DOHH2 (cell line): ENCODE data around the gene LRRC40.

ENCODE experiments used
- H3F3A ChIP-seq: fragments of 200-600 bp; sonication (generic), shearing (Covaris generic); 2 replicates; pipeline ENCODE4 v1.6.0; 2016; ENCODE audit warnings: antibody characterized with exemption, mild to moderate bottlenecking; ENCODE audit not compliant: control insufficient read depth, insufficient read depth
- H3K27ac ChIP-seq: fragments of 200-600 bp; sonication (generic); 2 replicates; pipeline ENCODE4 v1.5.1; 2014; ENCODE audit warnings: low read depth, mild to moderate bottlenecking, low read length, moderate library complexity
- H3K27me3 ChIP-seq: fragments of 200-600 bp; sonication (generic); 2 replicates; pipeline ENCODE4 v1.6.1; 2014; ENCODE audit warnings: mild to moderate bottlenecking, low read length, mixed read lengths; ENCODE audit not compliant: control insufficient read depth
- H3K36me3 ChIP-seq: fragments of 200-600 bp; sonication (generic); 2 replicates; pipeline ENCODE4 v1.6.1; 2014; ENCODE audit warnings: mild to moderate bottlenecking, low read length, moderate library complexity, mixed read lengths; ENCODE audit not compliant: control insufficient read depth
- H3K4me1 ChIP-seq: fragments of 200-600 bp; sonication (generic); 2 replicates; pipeline ENCODE4 v1.6.1; 2014; ENCODE audit warnings: mild to moderate bottlenecking, low read length, mixed read lengths; ENCODE audit not compliant: control insufficient read depth
- H3K4me2 ChIP-seq: fragments of 200-600 bp; sonication (generic); 2 replicates; pipeline ENCODE4 v1.6.0; 2014; ENCODE audit warnings: mild to moderate bottlenecking, low read length, moderate library complexity
- H3K4me3 ChIP-seq: fragments of 200-600 bp; sonication (generic); 2 replicates; pipeline ENCODE4 v1.5.1; 2014; ENCODE audit warnings: mild to moderate bottlenecking, low read length, mixed read lengths
- H3K79me2 ChIP-seq: fragments of 200-600 bp; sonication (generic); 2 replicates; pipeline ENCODE4 v1.6.1; 2014; ENCODE audit warnings: mild to moderate bottlenecking, low read length, mixed read lengths; ENCODE audit not compliant: control insufficient read depth
- H3K9me2 ChIP-seq: fragments of 200-600 bp; sonication (generic); replicated peaks from 2 replicates; pipeline ENCODE4 v1.6.1; 2014; ENCODE audit warnings: mild to moderate bottlenecking, low read length, mixed read lengths; ENCODE audit not compliant: control insufficient read depth
- H3K9me3 ChIP-seq: fragments of 200-600 bp; sonication (generic); 2 replicates; pipeline ENCODE4 v1.6.1; 2014; ENCODE audit warnings: antibody characterized with exemption, low read length, mixed read lengths; ENCODE audit not compliant: control insufficient read depth, insufficient read depth
- H4K20me1 ChIP-seq: fragments of 200-600 bp; sonication (generic); 2 replicates; pipeline ENCODE4 v1.6.0; 2014; ENCODE audit warnings: low read depth, mild to moderate bottlenecking, antibody characterized with exemption, low read length, moderate library complexity; ENCODE audit not compliant: control insufficient read depth, insufficient read depth
- CTCF ChIP-seq: fragments of 200-600 bp; sonication (generic); IDR thresholded peaks from one replicate; pipeline ENCODE4 v1.5.1; 2014; ENCODE audit warnings: antibody characterized with exemption, mild to moderate bottlenecking, low read depth, low read length; ENCODE audit not compliant: poor library complexity, severe bottlenecking
- EZH2phosphoT487 ChIP-seq: fragments of 200-600 bp; sonication (generic); IDR thresholded peaks from 2 replicates; pipeline ENCODE4 v1.6.1; 2017; ENCODE audit warnings: borderline replicate concordance, mild to moderate bottlenecking, antibody characterized with exemption, low read length, moderate library complexity, mixed read lengths

LRRC40 gene

GRCh38 chr1:70146488-70146887 is 58.9 kb downstream of the LRRC40 start:
- peaks cover 15% of the 10 kb centered on the region for H3K36me3 ChIP-seq
- H3K4me2 ChIP-seq: no peak overlapping the region
- no peaks in the 10 kb centered on the region for H3K27me3 ChIP-seq
- H3K27ac ChIP-seq: no peak overlapping the region
- no peaks in the 10 kb centered on the region for H3K4me1 ChIP-seq
- no peaks in the 10 kb centered on the region for H3K79me2 ChIP-seq
- no peaks in the 10 kb centered on the region for H3F3A ChIP-seq
- no peak overlapping the region for H3K4me3 ChIP-seq
- no peaks in the 10 kb centered on the region for H3K9me2 ChIP-seq
- no peak for TF ChIP-seq CTCF
- TF ChIP-seq EZH2phosphoT487: no peak
- no peaks in the 10 kb centered on the region for H4K20me1 ChIP-seq
- H3K9me3 ChIP-seq: no peaks in the 10 kb centered on the region

- Histone ChIP-seq H3K9me2 (no peaks in the 10 kb centered on the region), H3K4me1 (no peaks in the 10 kb centered on the region), H3K4me2 (no peak overlapping the region), H3K9me3 (no peaks in the 10 kb centered on the region), H3F3A (no peaks in the 10 kb centered on the region), H3K4me3 (no peak overlapping the region), H3K36me3 (peaks cover 12% of the 10 kb centered on the region), H3K27ac (no peak overlapping the region), H4K20me1 (no peaks in the 10 kb centered on the region), H3K27me3 (no peaks in the 10 kb centered on the region), H3K79me2 (no peaks in the 10 kb centered on the region)
- TF ChIP-seq EZH2phosphoT487 (no peak), CTCF (no peak)
Observed at GRCh38 chr1:70143048-70143659, 62.2 kb downstream of the LRRC40 start.

GRCh38 chr1:70142075-70142474 is 63.3 kb downstream of the LRRC40 start:
- H3K4me2 ChIP-seq: no peak overlapping the region
- TF ChIP-seq CTCF (no peak), EZH2phosphoT487 (no peak)
- peaks cover 4% of the 10 kb centered on the region; the same call in 1 of the 2 replicates for H3K36me3 ChIP-seq

More at GRCh38 chr1:70142075-70142474, 63.3 kb downstream of the LRRC40 start:
- no peaks in the 10 kb centered on the region for H3K79me2 ChIP-seq
- no peak overlapping the region for H3K4me3 ChIP-seq
- H3K27ac ChIP-seq: no peak overlapping the region
- no peaks in the 10 kb centered on the region for H3K9me2 ChIP-seq
- no peaks in the 10 kb centered on the region for H3F3A ChIP-seq
- no peaks in the 10 kb centered on the region for H4K20me1 ChIP-seq
- H3K4me1 ChIP-seq: no peaks in the 10 kb centered on the region
- H3K9me3 ChIP-seq: no peaks in the 10 kb centered on the region
- H3K27me3 ChIP-seq: no peaks in the 10 kb centered on the region
